ENCODE data around the gene COMMD7.
"Not testable (repeated sequence)": the region's sequence is repeated elsewhere in the genome, so short reads cannot be mapped to it uniquely, and the experiment has no call there.

The COMMD7 gene

DNA sequence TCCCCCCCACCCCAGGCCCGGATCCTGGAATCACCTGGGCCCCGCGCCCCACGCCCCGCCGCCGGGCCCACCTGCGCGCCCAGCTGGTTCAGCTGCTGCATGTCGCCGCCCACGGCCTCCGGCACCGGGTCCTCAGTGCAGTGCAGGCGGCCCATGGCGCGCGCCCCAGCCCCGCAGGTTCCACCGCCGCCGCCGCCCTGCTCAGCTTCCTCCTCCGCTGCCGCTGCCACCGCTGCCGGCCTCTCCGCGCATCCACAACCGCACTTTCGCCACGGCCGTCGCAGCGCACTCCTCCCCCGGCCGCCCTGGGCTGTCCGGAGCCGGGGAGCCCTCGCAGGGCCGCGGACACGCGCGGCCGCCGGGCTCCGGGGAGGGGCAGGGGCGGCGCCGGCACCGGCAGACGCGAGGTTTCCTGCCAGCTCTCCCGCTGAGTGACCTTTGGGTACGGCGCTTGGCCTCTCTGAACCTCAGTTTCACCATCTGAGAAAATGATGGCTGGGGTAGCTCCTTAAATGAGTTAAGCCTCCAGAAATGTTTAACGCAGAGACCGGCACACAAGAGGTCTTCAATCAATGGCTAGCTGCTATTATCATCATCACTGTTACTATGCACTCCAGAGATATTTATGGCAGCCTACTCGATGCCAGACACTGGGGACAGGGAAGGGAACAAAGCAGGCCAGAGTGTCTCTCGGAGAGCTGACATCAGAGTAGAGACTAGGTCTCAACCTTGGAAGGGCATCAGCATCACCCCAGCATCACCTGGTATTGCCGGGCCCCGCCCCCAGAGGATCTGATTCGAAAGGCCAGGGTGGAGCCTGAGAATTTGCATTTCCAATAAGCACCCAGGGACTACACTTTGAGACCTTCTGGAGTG is at the start of gene COMMD7:
COMMD7 (minus strand) TSS at position 231 of the 876 bp plus-strand sequence; CDS start at position 155, 76 bp downstream.
- DNase-seq: peak; percentile 53

DNA sequence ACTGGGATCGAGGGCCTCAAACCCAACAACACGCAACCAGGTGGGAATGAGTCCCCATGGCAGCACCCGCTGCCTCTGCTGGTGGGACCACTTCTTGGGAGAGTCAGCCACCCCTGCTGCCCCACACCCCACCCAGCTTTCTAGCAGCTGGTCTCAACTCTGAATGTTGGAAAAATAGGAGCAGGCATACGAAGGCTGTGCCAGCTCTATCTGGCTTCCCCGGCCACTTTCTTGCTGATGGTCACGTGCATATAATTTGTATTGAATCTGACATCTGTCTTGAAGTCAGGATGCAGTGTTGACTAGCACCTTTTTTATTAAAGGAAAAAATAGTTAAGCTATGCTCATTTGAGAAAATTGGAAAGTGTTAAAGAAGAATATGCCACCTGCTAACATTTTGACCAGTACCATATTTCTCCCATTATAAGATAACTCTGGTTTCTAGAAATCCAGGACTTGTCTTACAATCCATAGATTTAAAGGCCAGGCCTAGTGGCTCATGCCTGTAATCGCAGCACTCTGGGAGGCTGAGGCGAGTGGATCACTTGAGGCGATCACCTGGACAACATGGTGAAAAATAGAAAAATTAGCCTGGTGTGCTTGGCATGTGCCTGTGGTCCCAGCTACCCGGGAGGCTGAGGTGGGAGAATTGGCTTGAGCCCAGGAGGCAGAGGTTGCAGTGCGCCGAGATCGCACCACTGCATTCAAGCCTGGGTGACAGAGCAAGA is 49.6 kb upstream of the COMMD7 start:
- no peak for DNase-seq

DNA sequence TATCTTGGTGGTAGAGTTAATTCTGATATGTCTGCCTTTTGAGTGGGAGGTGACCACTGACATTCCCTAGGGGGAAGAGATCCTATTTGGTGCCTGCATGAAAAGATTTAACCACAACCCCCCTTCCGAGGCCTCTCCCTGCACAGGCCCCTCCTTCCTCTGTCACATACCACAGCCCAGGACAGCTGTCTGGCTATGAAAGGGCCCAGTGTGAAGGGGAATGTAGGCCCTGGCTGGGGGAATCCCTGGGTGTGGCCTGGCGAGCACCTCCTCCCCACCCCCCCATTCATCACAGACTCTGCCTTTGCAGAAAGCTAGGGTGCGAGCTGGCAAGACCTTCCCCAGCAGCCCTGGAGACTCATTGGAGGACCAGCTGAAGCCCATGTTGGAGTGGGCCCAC is 49.0 kb upstream of the COMMD7 start:
- no peak for DNase-seq

DNA sequence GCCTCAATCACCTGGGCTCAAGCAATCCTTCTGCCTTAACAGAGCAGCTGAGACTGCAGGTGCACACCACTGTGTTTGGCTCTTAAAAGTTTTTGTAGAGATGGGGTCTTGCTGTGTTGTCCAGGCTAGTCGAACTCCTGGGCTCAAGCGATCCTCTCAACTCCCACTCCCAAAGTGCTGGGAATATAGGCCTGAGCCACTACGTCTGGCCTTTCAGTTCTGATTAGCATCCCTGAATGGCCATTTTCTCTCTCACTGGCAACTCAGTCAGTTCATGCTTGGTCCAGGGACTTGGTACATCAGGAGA is 47.4 kb upstream of the COMMD7 start:
- no peak for DNase-seq

DNA sequence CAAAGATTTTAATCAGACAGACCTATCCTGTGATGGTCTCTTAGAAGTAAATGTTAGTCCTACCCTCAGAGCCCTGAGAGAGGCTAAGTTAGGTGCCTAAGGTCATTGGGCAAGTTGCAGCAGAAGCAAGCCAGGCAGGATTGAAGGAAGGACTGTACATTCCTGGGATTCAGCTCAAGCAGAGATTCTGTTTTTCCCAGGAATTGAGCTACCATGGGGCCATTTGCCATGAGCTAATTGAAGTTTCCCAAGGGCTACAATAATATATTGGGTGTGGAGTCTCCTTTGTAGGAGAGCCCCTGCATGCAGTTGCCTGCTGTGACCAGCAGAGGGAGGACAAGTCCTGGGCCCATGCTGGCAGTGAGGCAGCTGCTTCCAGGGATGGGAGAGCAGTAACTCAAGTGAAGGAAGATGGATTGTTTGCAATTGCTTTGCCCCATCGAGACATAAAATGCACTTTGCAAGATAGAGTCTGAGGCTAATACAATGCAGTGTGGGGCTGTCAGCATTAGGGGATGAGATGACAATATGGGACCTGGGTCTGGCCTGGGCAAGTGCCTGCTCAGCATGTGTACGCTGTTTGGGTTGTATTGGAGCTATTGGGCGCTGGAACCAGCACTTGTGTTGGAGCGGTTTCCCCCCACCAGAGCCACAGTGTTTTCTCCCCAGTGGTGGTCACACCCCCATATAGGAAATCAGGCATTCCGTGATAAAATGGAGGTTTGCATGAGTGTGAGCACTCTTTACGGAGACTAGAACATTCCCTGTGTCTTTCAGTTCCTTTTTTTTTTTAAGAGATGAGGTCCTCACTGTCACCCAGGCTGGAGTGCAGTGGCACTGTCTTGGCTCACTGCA is 46.9 kb upstream of the COMMD7 start:
- DNase-seq: peak; percentile 51

DNA sequence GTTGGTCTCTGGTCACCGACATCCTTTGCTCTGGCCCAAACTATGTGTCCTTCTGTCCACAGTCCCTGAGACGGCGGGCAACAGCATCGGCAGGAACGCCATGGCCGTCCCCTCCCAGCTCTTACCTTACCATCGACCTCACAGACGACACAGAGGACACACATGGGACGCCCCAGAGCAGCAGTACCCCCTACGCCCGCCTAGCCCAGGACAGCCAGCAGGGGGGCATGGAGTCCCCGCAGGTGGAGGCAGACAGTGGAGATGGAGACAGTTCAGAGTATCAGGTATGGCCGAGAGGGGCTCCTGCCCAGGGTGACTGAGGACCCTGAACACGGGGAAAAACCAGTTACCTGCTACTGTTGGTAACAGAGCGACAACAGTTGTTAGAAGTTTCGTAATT is 43.9 kb upstream of the COMMD7 start:
- no peak for DNase-seq

DNA sequence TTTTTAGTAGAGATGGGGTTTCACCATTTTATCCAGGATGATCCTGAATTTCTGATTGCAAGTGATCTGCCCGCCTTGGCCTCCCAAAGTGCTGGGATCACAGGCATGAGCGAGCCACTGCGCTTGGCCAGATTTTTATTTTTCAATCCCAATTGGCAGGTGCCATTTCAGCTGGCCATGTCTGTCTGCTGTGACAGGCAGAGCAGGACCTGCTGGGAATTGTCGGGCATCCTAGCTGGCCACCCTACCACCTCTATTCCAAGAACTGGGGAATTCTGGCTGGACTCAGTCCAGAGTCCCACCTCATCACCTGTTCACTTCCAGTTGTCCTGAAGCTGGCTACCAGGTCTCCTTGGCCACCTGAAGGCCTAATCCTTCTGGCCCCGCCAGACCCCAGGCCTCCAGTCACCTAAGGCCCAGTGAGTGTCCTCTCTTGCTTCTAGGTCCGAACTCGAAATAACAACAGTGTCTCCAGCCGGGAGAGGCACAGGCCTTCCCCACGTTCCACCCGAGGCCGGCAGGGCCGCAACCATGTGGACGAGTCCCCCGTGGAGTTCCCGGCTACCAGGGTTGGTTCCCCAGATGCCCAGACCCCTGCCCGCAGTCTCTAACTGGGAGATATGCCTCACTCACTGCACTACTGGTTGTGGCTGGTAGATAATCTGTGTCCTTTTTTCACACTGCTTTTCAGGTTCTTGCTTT is 42.9 kb upstream of the COMMD7 start:
- DNase-seq: no peak

DNA sequence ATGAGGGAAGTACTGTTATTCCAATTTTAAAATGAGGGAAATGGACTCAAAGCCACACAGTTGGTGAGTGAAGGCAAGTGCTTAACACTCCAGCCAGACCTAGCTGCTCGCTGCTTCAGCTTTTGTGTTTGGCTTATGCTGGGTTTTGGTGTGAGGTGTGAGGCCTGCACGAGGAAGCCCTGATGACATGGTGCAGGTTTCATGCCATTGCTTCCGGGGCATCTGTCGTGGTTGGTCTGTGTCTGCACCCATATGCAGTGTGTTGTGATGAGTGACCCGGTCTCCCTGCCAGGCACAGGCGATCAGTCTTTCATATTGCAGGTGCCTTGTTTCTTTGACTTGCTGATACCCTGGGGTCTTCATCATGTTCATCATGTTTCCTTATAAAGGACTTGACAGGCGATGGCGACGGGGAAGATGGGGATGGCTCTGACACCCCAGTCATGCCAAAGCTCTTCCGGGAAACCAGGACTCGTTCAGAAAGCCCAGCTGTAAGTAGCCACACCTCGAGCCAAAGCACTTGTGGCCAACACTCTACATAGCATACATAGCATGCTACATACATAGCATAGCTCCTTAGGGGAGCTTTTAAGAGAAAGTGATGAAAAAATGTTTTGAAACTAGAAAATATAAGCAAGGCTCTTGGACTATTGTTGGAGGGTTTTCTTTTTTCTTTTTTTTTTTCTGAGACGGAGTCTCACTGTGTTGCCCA is 41.3 kb upstream of the COMMD7 start:
- DNase-seq: no peak

DNA sequence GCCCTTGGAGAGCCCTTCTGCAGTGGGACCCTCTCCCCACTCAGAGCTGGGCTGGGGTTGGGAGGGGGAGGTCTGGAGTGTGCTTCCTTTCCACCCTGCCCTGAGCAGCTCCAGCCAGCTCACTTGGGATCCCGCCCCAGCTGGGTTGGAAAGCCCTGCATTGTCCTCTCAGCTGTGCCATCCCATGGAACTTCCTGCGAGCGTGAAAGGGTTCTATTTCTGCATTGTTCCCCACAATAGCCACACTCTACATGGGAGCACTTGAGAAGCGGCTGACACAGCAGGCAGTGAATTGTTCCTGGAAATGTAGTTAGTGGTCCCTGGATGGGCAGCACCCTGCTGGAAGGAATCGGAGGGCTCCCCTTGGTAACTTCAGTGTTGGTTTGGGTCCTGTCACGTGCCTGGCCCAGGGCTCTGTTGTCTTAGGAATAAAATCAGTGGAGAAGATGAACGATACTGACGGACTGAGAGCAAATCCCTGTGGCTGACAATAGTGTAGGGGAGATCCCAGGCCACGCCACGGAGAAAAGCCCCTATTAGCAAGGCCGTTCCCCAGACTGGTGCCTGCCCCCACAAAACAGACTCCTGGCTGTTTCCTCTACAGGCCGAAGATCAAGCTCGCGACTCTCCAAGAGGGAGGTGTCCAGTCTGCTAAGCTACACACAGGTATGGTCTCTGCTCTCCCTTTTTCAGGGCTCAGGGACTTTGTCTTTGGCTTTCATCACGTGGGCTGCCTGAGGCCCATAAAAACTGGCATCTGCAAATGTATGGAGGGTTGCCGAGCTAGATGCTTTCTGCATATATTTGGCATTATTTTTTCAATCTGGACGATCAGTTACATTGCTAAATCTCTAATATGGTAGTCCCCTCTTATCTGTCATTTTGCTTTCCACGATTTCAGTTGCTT is 37.7 kb upstream of the COMMD7 start:
- DNase-seq: no peak

DNA sequence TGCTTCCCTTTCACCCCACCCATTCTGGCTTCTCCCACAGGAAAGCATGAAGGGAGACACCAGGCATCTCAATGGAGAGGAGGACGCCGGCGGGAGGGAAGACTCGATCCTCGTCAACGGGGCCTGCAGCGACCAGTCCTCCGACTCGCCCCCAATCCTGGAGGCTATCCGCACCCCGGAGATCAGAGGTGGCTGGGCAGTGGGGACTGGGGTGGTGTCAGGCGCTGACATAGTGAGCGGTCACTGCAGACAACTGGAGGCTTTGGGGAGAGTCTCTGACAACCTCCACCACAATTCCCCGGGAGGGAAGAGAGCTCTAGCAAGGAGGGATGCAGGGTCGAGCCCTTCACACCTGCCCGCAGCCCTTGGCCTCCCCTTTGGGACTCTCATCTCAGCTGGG is 37.0 kb upstream of the COMMD7 start:
- DNase-seq: no peak

DNA sequence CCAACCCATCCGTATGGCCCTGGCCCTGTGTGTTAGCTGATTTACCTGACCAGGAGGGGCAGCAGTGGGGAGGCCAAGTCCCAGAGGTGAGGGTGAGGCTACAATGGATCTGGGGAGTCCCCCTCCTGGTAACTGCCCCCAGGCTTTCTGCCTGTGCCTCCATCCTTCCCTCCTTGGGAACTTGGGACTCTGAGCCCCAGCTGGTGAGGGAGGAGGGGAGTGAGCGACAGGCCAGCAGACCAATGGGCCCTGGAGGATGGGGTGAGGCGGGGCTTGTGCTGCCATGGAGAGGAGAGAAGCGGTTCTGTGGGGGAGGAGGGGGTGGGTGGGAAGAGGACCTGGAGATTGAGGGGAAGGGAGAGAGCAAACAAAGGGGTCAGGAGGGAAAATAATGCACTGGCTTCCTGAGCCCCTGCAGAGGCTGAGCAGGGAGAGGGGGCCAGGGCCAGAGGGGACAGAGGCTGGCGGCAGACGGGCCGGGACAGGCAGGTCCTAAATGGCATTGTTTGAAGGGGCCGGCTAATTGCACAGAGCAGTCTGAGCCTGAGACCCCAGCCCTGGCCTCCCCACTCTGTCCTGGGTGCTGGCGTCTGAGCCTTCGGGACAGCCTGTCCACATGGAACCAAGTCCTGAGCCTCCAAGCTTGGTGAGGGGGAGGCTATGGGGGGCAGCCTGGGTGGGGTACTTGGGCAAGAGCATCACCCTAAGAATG is 36.4 kb upstream of the COMMD7 start:
- DNase-seq: no peak

DNA sequence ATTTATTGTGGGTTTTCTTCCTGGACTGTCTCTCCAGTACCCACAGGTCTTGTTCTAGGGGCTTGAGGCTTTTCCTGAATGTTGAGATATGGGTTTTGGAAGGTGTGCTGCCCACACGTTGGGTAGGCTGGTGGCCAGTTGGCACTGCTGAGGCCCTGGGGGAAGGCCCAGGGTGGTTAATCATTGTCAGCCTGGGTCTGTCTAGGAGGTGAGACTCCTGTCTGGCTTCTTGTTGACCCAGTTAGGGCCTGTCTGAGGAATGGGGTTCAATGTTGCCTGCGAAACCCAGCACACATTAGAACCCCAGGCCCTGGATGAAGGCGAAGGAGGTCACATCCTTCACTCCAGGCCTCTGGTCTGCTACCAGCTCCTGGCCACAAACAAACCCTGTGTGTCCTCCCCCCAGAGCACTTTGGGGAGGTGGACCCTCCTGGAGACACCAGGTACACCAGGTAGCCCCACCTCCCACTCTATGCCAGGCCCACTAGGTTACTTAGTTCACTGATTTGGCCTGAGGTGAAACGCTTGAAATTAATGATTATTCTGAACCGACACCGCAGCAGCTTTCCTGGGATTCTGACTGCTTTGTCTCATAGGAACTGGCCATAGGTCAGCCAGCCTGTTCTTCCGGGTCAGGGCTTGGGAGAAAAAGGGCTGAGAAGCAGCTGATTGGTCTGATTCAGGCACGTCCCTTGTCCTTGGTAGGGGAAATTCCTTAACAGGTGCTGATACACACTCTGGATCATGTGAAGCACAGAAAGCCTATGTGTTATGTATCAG is 34.1 kb upstream of the COMMD7 start:
- no peak for DNase-seq

DNA sequence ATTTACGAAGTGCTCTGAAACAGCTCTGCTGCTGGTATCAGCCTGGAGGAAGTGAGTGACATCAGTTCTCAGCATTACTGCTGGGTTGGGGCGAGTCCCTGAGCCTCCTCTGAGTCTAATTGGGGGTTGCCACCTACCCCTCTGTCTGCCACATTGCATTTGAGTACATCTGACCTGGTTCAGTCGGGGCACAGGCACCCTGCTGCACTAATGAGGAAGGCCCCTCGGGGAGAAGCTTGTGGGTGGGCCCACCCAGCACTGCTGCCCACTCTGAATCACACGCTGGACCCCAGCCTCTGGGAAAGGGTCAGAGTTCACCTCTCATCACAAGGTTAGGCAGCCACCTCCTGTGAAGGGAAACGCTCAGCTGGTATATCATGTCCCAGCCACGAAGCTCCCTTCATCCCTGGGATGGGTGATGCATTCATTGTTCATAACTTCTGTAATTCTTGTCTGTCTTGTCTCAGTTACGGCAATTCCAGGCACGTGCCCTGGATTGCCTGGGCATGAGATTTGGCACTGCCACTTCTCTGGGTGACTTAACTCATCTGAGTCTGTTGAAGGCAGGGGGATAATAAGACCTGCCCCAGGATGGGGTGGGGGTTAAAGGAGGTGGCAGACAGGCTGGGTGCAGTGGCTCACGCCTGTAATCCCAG is 32.2 kb upstream of the COMMD7 start:
- no peak for DNase-seq

DNA sequence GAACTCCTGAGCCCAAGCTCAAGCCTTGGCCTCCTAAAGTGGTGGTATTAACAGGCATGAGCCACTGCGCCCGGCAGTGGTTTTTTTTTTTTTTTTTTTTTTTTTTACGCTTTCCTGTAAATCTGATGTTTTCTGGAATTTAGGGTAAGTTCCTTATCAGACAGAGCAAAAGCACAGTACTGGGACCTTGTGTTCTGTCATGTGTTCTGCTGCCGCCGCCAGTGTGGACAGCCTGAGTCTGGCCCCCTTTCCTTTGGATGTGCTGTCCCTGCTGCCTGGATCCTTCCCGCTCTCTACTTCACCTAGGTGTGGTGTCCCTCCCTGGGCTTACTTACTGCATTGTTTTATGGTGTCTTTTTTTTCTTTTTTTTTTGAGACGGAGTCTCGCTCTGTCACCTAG is 30.6 kb upstream of the COMMD7 start:
- DNase-seq: no peak

DNA sequence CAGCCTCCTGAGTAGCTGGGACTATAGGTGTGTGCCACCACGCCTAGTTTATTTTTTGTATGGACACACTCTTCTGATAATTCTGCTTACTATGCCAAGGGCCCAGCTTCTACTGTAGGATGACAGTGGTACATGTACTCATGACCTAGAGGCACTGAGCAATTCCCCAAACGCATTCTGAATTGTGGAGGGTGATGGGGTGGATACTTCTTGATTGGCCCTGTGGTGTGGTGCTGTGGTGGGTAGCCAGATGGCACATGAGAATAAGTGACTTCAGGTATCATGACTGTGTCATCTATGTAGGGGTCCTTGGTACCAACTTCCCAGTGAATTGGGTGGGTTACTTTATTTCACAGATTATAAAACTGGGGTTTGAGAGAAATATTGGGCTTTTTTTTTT is 30.0 kb upstream of the COMMD7 start:
- DNase-seq: no peak

DNA sequence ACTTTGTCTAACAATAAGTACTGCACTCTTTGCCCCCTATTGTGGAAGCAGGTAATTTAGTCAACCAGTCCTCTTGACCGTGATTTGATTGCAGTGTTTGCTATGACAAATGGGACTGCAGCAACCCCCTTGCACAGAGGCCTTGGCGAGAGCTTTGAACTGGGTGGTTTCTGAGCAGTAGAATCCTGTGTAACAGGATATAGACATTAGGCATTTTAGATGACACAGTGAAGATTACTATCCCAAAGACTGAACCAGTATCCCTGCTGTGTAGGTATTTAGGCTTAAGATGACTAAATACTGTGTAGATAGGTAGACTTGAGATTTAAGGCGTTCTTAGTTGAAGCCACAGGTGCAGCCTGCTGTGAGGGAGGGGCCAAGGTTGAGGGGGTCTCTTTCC is 28.8 kb upstream of the COMMD7 start:
- DNase-seq: no peak

DNA sequence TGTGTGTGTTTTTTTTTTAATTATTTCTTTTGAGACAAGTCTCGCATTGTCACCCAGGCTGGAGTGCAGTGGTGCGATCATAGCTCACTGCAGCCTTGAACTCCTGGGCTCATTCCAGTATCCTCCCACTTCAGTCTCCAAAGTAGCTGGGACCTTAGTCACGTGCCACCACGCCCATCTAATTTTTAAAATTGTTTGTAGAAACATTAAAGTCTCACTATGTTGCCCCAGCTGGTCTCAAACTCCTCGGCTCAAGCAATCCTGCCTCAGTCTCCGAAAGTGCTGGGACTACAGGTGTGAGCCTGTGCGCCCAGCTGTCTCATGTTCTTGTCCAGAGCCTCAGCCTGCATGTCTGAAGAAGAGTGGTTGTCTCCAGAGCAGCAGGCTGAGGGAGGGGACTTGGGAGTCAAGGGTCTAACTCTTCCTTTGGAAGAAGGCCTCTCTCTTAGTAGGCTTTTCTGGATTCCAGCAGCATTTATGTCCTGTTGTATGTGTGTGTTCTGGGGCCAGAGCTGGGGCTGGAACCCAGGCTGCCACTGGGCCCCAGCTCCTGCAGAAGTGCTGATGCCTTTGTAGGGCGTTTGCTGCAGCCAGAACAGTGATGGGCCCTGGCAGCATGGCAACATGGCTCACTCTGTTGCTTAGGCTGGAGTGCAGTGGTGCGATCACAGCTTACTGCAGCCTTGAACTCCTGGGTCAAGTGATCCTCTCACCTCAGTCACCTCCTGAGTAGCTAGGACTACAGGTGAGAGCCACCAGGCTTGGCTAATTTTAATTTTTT is 24.3 kb upstream of the COMMD7 start:
- DNase-seq: no peak

DNA sequence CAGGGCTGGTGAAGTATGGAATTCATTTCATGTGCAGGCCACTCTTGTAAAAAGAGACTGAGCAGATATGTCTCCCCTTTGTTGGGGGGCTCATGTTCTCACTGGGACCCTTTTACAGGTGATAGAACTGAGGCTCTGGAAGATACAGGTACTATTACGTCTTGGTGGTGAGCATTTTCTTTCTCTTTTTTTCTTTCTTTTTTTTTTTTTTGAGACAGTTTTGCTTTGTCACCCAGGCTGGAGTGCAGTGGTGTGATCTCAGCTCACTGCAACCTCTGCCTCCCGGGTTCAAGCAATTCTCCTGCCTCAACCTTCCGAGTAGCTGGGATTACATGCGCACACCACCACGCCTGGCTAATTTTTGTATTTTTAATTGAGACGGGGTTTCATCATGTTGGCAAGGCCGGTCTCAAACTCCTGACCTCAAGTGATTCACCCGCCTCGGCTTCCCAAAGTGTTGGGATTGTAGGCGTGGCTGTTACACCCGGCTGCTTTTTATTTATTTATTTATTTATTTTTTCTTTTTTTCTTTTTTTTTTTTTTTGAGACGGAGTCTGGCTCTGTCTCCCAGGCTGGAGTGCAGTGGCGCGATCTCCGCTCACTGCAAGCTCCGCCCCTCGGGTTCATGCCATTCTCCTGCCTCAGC is 22.1 kb upstream of the COMMD7 start:
- DNase-seq: not testable (repeated sequence)
